GM19455 (cell line): ENCODE results near the gene TBL1X.

Experiments used
- ATAC-seq: cut with Tn5 transposase; IDR thresholded peaks from one replicate; pipeline ENCODE4 v1.9.1; 2021; ENCODE audit not compliant: unreplicated experiment

The TBL1X gene

DNA sequence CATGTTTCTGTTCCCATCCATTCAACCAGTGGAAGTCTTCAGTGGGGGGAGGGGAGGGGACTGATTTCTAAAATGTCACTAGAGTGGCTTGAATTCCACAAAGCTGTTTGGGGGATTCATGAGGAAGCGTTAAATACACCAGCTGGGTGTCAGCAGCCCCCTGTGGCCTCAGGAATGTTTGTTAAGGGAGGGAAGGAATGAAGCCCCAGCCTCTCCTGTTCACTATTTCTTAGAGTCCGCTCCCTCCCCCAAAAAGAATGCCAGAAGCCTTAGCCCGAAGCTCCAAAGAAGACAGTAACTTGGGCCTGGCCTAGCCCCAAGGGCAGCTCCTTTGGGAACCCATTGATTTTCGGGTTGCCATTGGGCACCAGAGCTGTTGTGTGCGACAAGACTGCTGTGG is 324.7 kb downstream of the TBL1X start:
- ATAC-seq: no peak
